ENCODE results near the gene EVC2.

DNA sequence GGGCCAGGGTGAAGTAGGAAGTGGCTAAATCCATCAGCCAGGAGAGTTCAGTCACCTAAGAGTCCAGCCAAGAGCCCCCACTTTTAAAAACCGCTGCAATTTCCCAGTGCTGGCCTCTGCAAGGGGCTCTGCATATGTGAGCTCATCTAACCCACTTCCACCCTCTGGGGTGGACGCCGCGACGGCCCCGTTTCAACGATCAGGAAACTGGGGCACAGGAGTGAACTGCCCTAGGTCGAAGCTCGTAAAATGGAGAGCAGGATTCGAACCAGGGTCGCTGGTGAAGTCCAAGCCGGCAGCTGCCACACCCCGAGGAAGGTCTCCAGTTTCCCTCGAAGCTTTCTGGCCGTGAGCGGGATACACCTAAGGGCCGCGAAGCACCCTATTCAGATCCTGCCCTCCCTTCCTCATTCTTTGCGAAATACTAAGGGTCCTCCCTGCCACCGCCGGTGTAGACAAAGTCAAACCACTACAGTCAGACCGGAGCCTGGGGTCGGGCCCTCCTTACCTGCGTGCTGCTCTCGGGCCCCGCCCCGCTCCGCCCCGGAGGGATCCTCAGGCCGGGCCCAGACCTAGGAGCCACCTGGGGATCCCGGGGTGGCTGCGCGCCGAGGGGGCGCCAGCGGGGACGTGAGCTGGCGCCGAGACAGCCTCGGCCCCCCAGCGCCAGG lies 446 bp downstream of the EVC2 start:
- TF ChIP-seq, protein P1, sequence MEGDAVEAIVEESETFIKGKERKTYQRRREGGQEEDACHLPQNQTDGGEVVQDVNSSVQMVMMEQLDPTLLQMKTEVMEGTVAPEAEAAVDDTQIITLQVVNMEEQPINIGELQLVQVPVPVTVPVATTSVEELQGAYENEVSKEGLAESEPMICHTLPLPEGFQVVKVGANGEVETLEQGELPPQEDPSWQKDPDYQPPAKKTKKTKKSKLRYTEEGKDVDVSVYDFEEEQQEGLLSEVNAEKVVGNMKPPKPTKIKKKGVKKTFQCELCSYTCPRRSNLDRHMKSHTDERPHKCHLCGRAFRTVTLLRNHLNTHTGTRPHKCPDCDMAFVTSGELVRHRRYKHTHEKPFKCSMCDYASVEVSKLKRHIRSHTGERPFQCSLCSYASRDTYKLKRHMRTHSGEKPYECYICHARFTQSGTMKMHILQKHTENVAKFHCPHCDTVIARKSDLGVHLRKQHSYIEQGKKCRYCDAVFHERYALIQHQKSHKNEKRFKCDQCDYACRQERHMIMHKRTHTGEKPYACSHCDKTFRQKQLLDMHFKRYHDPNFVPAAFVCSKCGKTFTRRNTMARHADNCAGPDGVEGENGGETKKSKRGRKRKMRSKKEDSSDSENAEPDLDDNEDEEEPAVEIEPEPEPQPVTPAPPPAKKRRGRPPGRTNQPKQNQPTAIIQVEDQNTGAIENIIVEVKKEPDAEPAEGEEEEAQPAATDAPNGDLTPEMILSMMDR (conservative IDR thresholded peaks at IDR 0.05; ENCODE audit: low read length): no peak
- TF ChIP-seq EZH2phosphoT487 (IDR thresholded peaks at IDR 0.05; ENCODE audit: borderline replicate concordance, low read depth, low read length): no peak
